Astrocyte of the hippocampus (primary cell): ENCODE measurements around the gene KCNF1.

ENCODE experiments used
- DNase-seq: peaks from one replicate; pipeline ENCODE4 v3.0.0; 2011; ENCODE audit warnings: low read depth, low spot score

The KCNF1 gene

DNA sequence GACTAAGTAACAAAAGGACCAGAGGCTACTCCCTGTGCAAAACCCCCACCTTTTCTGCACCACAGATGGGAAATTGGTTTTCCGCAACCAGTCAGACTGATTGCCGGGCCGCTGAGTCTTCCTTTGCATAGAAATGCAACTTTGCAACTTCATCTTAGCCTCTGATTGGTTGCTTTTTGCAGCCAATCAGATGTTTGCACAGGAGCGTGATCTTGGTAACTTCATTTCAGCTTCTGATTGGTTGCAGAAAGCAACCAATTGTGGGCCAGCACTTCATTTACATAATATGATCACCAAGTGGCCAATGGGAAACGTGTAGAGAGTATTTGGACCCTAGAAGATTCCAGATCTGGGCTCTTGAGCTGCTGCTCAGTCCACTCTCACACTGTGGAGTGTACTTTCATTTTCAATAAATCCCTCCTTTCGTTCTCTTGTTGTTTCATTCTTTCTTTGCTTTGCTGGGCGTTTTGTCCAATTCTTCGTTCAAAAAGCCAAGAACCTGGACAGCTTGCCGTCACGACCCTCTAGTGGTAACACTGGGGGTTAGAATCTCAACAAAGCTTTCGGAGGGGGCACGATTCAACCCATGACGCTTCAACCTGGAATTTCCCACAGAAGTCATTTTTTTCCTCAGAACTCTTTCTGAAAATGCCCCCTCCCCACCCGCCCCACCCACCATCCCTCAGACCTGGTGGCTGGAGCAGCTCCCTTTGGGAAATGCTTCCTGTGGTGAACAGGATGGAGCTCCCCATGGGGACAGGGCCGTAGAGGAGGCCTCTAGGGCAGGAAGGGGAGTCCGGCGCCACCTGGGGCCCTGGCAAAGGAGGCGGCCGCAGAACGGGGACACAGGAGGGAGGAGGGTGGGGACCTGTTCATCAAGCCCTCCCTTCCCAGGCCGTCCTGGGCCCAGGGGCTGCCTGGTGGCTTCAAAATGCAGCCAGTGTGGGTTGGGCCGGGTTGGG, 31.8 kb upstream of the KCNF1 start:
- DNase-seq, result no peak

DNA sequence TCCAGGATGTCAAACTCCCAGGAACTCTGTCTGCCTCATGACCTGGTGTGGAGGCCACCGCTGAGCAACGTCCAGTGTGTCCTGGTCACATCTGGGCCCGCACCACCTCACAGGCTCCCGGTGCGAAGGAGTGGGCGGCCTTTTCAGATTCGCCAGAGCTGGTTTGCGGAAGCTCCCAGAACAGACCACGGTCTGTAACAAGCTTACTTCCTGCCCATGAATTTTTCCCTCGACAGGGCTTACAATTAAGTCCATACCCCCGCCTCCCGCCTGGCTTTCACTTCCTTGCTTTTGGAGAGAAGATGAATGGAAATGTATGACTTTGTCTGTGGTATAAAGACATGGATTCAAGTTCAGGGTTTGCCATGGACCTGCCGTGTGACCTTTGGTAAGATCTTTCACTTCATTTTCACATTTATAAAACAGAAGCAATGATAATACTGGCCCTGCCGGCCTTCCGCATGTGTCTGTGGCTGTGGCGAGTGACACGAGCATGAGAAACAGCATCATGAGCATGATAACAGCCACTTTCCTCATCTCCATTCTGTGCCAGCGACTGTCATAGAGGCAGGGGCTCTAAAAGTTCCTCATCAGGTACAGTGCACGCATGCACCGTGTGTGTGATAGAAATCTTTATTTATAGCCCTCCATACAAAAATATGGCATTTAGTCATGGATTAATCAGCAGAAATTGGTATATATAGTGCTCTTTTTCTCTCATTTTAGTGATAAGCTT, 31.0 kb upstream of the KCNF1 start:
- DNase-seq, result no peak

DNA sequence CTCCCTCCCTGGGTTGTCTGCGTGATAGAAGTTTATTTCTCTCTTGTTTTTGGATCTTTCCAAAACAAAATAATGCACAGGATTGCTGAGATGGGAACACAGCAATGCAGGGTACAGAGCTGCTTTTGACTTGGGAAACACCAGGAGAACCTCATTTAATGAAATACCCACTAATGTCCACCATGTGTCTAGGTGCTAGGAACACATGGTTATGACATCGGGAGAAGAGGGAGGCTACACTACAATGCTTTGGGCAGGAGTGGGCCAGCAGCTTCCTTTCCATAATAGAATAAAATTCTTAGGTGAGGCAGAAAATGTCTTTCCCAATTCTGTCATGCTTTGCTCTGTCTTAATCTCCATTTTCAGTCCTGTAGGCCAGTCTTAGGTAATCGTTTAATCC, 29.2 kb upstream of the KCNF1 start:
- no peak for DNase-seq

DNA sequence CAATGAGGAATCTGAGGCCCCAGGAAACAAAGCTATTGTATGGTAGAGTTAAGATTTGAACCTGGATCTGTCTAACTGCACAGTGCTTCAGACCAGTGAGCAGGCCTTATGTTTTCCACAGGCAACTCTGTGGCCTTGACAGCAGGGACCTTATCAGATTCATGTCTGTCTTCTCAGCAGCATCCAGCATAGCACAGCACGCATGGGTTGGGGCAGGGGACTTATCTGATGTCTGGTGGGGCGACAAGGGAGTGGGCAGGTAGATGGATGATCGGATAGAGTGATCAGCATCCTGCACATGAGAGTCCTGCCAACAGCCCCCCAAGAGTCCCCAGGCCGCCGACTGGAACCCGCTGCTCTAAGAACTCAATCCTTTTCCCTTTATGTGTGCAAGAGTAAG, 28.7 kb upstream of the KCNF1 start:
- no peak for DNase-seq

DNA sequence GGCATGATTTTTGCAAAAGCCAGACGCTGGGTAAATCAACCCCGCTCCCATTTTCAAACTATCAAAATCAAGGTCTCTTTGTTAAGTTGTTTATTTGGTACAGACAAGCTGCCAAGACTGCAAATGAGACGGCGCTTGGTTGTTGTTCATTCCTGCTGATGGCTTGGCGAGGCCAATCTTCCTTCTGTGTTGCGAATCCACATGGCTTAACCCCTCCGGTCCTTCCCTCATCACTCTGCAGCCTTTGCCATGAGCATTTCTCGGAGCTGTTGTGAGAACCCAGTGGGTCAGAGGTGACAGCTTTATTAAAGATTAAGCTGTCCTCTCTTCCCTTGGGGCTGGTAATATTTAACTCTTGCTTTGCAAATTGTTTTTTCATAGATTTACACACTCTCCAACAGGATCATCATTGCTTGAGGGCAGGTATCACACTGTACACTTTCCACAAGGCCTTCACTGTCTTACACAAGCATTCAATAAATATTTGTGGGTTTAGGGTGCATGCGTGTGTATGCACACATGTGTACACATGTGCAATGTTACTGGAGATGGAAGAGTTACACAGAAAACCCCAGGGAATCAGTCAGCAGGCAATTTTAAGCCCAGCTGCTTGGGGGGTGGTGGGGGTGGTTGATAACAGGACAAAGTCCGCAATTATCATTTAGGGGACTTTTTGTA, 27.8 kb upstream of the KCNF1 start:
- DNase-seq, result peak; percentile 39

DNA sequence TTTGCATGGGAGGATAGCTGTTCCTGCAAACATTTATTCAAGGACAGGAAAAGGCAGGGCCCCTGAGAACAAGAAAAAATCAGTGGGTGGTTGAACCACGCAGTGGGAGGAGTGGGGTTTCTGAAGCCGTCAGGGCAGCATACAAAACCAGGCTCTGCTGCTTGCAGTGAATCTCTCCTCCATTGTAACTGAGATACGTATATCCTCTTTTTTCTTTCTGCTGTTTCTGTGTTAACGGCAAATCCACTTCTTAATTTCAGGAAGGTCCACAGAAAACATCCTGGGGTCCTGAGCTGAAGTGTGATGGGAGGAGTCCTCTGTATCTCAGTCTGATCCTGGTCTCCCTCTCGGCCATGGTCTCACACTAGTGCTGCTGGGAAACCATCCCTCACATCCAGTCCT, 27.2 kb upstream of the KCNF1 start:
- DNase-seq, result no peak

DNA sequence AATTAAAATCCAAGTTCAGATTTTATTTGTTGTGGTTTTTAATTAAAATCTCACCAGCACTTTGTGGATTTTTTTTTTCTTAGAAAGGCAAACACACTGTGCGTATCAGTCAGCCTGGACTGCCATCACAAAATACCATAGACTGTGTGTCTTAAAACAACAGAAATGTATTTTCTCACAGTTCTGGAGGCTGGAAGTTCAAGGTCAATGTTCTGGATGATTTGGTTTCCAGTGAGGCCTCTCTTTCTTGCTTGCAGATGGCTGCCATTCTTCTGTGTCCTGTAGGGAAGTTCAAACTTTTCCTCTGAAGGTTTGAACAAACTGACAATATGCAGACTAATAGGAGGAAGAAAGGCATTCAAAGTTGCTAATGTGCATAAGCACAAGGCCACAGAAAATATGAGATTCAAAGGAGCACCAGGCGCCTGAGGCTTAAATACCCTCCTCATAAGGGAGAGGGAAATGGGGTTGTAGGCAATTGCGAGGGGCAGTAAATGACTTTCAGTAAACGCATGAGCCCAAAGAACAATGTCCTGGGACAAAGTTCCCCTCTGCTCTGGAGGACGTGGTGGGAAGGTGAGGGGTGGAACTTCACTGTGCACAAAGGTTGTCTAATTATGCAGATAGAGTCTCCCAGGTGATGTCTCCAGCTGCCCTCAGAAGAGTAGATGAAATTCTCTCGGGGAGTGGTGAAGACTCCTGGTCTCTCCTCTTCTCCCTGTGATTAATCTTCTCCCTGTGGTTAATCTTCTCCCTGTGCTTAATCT, 26.5 kb upstream of the KCNF1 start:
- no peak for DNase-seq

DNA sequence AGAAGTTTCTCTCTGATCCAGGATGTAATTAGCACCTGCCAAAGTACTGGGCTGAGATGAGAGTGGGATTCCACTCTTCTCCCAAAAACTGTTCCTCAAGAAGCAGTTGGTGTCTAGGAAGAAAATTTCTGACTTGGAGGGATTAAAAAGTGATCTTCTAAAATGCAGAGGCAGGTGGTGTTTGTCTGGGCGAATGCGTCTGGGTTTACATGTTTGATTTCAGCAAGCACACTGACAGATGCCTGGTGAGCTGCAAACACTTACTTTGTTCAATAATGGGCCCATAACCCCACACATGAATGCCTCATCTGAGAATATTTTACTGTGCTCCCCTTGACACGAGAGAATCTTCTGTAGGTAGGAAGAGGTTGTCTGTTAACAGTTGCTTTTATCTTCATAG, 24.3 kb upstream of the KCNF1 start:
- no peak for DNase-seq

DNA sequence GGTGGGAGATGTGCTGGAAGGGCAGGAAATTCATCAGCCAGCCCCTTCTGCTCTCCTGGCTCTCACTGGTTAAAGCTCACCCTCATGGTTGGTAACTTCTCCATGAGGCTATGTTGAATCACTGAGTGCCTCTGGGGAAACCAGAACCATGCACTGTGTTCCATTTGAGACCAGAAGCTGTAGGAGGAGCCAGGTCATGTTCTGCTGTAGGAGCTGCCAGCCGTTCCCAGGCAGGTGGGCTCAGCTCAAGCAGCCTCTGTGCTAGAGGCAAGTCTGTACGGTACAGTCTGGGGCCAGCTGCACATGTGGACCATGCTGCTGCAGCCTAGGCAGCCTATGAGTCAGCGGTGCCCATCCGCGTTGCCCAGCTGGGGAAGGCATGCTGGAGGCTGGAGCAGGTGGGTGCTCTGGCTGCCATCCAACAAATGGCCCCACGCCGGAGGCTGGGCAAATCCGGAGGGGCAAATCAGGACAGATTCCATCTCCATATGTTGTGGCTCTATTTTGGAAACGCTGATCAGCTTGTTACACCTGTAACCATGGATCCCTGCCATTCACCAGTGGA, 22.0 kb upstream of the KCNF1 start:
- no peak for DNase-seq

DNA sequence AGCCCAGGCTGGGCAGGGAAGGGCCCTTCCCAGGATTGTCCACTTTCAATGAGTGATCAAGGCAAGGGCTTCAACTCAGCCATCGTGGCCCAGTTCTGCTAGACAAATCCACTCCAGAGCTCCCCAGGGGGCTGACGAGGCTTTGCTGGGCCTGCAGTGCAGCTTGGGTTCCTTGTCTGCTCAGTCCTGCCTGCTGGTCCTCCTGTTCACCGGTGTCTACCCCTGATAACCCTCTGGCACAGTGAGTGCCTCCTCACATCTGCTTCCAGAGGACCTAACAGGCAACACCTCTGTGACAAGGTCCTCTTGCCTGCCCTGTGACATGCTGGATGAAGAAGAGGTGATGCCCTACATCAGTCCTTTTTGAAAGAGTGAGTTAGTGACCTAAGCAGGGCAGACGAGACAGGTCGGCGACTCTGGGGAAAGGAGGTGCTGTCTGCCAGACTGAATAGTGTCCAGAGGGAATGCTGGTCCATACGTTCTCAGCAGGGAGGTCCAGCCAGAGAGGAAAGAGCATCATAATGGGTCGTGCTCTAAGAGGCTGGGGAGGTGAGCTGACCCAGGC, 20.9 kb upstream of the KCNF1 start:
- no peak for DNase-seq

DNA sequence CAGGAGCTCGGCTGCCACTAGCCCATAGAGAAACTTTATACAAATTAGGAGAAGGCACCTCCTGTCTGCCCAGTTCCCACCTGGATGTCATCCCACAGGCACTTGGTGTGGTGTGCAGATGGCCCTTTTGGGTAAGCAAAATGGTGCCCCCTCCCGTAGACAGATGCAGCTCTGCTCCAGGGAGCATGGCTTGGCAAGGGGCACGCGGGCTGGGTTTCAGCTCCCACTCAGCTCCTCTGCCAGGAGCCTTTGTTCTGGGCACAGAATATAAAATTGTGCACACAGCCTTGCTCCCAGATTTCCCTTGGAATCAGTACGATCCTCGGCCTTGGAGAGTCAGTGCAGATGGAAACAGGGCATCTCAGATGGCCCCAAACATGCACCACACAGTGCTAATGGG, 20.3 kb upstream of the KCNF1 start:
- no peak for DNase-seq

DNA sequence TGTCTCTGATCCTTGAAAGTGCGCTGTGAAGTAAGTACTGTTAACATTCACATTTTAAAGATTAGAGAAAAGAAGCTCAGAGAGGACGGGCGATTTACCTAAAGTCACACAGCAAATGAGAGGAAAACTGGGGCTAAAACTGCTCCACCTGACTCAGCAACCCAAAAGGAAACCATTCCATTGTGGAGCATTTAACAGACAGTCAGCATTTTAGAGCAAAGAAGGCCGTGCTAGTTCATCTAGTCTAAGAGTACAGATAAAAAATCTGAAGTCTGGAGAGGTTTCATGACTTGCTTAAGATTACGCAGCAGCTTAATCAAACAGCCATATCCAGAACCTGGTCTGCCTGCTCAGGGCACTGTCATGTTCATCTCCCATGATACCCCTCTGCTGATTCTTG, 19.9 kb upstream of the KCNF1 start:
- DNase-seq, result no peak

DNA sequence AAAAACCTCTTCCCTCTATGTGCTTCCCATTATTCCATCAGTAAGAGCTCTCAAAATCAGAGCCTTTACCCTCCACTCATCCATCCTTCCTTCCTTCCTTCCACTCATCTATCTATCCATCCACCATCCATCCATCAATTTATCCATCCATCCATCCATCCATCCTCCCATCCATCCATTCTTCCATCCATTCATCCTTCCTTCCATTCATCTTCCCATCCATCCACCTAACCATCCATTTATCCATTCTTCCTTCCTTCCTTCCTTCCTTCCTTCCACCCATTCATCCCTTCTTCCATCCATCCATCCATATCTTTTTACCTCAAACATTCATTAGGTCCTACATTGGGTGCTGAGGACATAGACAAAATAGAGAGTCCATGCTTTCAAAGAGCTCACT, 19.4 kb upstream of the KCNF1 start:
- no peak for DNase-seq

DNA sequence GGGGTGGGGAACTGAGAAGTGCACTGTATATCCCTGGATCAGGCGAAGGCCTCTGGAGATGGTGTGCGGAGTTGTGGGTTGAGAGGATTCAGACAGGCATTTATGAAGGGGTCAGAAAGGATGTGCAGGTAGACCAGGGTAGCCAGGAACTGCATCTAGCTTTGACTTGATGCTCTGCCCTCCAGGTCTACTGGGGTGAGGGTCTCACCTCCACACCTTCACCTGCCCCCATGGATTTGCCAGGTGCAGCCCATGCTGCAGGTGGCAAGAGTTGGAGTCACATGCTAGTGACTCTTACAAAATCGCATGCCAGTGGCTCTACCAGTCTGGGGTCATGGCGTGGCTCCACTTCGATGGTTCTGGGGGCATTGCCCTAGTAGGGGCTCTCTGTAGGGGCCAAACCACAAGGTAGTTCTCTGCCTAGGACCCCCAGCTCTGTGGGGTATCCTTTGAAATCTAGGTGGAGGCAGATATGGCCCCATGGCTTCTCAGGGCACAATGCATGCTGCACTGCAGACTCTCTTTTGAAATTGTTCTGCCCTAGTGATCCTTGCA, 18.9 kb upstream of the KCNF1 start:
- DNase-seq, result no peak

DNA sequence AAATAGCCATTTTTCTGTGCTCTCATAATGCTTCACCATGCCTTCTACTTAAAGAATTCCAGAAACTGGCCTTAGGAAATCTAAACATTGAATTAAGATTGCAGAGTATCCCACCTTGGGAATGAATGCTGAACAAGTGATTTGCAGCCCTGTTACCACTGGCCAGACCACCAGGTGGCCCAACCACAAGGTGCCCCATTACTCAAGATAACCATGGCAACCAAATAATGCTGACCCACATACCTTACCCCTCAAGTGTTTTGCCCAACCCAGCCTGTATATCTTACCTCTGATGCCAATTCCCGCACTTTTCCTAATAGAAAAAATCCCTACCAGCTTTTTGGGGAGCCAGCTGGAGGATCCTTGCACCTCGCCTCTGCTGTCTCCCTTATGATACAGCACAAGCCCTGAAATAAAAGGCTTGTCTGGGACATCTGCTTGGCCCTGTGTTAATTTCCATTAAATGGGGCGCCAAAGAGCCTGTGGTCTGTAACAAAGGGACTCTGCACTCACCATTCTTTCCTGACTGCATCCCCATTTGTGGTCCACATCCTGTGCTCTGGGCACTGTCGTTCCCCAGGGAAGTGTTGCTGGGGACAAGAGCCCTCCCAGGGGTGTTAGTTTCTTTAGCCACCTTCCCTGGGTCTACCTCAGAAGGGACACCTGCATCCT, 17.3 kb upstream of the KCNF1 start:
- DNase-seq, result no peak

DNA sequence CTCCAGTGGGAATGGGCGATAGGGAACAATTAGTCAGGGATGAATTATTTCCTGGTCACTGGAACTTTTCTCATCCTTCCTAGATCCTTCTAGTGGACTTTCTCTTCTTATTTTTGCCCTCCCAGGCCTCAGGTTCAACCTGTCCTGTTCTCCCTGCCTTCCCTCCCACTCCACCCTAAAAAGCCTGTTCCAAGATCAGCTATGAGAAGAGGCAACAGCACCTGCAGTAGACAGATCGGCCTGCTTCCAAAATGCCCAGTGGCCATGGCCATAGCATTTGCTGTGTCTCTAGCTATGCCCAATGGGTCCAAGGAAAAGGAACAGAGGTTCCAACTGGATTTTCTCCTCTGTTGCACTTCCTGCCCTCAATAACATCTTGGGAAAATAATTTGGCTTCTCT, 16.5 kb upstream of the KCNF1 start:
- no peak for DNase-seq

DNA sequence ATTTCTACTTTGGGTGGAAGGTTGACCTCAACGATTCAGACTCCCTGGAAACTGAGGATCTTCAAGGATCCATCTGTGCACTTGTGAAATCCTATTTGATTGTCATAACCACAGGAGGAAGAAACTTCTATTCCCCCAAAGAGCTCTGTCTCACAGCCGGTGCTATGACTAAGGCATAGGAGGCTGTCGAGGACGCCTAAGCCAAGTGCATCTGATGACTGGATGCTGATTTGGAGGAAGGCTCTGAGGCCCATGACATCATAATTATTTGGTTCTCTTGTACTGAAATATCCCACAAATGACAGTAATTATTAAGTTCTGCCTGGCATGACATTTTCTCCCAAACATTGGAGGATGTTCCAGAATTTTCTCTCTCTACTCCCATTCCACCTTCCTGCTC, 13.8 kb upstream of the KCNF1 start:
- DNase-seq, result no peak

DNA sequence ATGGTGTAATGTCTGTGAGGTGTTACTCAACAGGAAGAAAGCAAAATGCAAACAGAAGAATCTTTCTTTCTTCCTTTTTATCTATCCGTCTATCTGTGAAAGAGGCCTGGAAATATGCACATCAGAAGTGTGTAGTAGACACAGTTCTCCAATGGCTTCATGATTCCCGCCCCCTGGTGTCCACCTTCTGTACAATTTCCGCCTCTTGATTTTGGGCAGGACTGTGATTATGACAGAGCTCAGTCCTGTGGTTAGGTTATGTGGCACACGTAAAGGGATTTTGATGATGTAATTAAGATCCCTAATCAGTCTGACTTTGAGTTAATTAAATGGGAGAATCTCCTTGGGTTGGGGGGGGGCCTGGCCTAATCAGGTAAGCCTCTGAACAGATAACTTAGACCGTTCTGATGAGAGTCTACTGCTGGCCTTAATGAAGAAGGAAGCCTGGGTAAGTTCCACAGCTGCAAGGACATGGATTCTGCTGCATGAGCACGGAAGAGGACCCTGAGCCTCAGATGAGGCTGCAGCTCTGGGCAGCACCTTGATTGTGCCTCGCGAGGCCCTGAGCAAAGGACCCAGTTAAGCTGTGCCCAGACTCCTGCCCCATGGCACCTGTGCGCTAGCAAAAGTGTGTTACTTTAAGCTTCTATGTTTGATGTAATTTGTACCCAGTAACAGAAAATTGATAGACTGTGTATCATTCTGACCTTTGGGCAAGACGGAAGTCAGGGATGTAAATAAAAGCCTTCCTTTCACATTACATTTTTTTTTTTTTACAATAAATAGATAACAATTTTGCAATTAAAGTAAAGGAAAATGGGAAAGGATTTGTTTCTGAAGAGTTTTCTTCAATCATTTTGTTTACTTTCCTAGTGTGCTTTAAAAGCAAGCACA, 11.3 kb upstream of the KCNF1 start:
- no peak for DNase-seq
